NCI-H524 (cell line): Measurements from ENCODE around the gene NUDT16L1.

ENCODE experiments used
- DNase-seq, 2 experiments: peaks; one replicate each; lab custom pipeline; 2025; lab: John Stamatoyannopoulos, UW

The NUDT16L1 gene

DNA sequence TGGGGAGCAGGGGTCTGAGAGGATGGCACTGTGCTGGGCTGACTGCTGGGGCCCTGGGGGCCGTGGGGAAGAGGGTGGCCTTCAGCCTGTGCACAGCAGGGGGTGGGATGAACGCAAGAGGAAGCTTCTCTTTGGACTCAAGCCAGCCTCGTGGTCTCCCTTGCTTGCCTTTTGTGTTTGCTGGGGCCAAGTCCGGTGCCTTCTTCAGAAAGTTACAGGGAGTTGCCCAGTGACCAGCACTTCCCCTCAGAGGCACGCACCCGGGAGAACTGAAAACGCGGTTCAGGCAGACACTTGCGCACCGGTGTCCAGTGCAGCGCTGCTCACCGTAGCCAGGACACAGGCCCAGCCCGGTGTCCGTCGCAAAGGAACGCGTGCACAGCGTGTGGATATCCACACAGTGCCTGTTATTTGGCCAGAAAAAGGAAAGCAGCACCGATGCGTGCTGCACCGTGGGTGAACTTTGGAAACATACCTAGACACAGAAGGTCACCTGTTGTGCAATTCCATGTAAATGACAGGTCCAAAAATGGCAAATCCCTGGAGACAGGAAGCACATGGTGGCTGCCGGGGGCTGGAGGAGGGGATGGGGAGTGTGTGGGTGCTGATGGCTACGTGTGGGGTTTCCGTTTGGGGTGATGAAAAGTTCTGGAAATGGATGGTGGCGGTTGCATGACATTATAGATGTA lies 29.4 kb upstream of the NUDT16L1 start:
- no peak for DNase-seq

DNA sequence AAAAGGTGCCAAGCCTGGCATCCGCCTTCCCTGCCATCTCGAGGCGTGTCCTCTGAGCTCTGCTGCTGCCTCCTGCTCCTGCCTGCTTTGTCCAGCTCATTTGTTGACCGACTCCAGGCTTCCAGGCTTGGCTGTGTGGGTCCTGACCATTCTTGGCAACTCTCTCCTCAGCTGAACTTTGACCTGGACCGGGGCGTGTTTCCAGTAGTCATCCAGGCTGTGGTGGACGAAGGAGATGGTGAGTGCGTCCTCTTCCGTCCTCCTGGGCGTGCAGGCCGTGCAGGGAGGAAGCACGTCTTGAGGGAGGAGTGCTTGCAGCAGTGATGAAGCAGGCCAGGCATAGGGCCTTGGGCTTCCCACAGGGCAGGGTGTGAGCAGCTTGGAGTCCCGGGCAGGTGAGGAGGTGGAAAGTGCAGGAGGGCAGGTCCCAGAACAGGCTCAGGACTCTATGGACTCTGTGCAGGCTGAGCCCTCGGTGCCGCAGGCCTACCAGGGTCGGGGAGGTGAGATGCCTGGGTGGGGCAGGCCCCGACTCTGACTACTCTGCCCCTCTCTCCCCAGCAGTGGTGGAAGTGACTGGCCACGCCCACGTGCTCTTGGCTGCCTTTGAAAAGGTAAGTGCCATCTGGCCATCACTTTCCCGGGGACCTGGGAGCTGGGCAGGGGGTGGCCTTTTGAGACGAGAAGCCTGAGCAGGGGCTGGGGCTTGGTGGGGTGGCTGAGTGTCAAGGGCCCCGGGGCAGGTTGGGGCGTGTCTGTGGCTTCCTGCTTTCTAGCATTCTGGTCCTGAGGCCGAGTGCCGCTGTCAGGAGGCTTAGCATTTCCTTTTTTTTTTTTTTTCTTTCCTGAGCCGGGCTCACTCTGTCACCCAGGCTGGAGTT lies 28.6 kb upstream of the NUDT16L1 start:
- peak; percentile 27 to 66 for DNase-seq

DNA sequence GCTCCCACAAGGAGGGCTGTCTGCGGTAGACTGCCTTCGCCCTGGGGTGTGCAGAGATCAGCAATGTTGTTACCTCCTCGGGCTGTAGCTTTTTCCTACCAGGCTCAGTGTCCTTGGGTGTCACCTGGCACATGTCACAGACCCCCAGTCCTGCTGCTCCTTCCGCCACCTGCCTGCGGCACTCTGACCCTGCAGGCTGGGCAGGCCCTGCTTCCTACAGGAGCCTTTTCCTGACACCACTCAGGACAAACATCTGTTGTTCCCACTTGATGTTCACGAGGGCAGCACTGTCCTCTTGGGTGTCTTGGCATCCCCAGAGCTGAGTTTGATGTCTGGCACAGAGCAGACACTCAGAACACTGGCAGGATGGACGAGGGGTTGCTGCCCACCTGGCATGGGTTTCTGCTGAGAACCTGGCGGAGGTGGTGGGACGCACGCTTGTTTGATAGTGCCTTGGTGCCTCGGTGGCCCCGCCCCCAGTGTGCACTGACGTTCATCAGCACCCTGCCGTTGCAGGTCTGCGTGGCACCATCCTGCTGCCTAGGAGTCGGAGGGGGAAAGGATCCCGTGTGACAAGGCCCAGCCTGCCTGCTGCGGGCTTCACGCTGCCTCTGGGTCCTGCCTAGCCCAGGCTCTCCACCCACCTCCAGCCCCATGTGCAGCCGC lies 26.7 kb upstream of the NUDT16L1 start:
- no peak for DNase-seq

DNA sequence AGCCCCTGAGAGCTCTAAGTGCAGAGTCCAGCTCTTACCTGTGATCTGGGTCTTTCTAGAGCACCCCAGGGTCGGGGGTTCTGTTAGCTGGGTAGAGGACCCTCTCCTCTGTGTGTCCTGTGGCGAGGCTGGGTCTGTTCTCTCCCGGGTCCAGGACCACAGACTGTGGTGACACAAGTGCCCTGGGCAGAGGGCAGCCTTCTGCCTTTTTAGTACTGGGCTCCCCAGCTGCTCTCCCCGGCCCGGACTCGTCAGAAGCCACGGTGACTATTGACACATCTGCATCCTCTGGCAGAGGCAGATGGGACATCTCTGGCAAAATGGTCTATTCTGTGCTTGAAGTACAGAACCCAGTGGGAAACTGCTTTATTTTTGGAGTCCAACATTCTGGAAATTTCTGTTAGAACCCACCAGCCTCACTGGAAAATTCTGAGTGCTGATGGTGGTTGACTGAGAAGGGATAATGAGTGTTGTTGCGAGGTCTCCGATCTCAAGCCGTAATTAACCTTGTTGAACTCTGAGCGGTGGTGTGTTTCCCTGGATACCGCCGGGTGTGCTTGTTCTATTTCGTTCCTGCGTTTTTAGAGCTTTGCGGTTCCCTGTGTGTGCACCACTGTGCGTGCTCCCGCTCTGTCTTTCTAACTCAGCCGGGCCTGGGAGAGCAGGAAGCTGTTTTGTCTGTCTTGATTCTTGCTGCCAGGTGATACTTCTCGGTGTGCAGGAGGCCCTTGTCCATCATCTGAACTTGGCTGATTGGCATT lies 26.0 kb upstream of the NUDT16L1 start:
- DNase-seq: no peak

DNA sequence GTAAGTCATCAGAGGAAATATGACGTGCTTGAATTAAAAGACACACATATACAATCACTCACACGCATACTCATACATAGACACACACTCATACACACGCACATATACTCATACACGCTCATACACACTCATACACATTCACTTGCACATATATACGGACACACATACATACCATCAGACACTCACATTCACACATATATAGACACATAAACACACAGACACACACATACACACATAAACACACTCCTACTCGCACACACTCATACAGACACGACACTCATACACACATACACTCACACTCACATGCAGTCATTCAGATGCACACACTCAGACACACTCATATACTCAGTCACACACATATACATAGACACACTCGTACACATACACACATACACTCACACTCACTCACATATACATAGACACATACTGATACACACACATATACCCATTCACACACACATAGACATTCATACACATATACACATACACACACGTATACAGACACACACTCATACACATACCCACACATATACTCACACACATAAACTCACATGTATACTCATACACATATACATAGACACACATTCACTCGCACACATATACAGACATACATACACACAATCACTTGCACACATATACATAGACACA lies 24.9 kb upstream of the NUDT16L1 start:
- DNase-seq: no peak

DNA sequence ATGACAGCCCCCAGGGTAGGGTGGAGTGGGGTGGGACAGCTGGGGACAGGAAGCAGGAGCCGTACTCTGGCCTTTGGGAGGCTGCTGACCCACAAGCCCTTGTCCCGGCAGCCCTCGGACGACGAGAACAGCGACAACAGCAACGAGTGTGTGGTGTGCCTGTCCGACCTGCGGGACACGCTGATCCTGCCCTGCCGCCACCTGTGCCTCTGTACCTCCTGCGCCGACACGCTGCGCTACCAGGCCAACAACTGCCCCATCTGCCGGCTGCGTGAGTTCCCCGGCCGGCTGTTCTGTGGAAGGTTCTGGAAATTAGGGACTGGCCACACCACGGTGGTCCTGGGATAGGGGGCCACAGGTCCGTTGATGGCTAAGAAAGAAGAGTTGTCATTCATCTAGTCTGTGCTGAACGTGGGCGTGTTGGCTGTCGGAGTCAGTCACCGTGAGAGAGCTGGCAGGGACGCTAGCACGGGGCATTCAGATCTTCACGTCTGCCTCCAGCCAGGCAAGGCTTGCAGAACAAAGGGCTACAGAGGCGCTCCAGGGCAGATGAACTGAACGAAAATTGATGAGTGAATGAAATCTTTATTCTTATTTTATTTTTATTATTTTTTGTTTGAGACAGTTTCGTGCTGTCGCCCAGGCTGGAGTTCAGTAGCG lies 19.8 kb upstream of the NUDT16L1 start:
- no peak for DNase-seq

DNA sequence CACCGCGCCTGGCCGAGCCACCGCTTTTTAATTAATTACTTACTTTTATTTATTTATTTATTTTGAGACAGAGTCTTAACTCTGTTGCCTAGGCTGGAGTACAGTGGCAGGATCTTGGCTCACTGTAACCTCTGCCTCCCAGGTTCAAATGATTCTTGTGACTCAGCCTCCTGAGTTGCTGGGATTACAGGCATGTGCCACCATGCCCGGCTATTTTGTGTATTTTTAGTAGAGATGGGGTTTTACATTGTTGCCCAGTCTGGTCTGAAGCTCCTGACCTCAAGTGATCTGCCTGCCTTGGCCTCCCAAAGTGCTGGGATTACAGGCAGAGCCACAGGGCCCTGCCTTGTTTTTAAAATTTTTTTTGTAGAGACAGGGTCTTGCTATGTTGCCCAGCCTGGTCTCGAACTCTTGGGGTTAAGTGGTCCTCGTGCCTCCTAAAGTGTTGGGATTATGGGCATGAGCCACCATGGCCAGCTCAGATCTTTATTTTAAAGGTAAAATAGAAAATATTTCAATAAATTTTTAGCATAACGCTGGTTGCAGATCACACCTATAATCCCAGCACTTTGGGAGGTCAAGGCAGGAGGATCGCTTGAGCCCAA lies 18.3 kb upstream of the NUDT16L1 start:
- no peak for DNase-seq

DNA sequence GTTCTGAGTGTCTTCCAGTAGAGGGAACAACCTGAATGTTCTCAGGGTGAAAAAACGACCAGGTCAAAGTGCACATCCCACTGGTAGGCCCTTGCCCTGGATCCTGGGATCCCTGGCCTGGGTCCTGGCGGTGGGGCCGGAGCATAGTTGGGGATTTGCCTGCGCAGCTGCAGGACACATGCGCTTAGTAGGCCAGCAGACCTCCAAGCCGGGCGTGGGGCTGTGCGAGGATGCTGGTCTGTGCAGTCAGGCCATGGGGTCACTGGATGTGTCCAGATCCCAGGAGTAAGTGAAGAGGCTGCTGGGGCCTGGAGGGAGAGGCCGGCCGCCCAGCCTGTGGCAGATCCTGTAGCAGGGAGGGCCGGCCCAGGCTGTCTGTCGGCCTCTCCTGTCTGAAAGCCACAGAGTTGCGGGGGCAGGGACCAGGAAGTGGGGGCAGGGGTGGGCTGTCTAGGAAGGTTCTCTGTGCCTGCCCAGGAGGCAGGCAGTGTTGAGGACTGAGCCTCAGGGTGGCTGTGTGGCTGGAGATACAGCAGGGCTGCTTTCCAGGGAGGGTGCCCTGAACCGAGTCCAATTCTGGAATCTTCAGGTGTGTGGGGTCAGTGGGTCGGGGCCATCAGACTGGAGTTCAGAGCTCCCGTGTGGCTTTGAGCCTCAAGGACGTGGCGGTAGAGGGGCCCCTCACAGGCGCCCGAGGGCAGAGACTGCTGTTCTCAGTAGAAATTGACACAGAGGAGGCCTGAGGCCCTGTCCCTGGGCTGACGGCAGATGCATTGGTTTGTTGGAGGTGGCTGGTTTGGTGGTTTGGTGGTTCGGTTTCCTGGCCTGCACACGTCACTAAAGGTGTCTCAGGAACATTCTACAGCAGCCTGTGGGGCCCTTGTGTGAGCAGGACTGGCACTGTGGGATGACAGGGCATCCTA lies 17.2 kb upstream of the NUDT16L1 start:
- DNase-seq: no peak

DNA sequence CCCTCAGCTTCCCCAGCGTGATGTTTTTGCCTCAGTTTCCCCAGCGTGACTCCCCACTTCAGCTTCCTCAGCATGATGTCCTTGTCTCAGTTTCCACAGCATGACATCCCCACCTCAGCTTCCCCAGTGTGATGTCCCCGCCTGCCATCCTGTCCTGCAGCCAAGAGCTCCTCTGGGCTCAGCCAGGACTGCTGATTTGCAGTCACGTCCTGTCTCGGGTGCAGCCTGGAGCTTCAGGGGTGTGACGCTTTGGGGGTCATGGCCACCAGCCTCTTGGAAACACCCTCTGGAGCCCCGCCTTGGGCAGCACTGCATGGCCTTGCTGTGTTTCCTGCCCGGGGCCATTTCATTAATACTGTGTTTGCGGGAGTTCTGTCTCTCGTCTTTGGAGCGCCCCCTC lies 16.5 kb upstream of the NUDT16L1 start:
- DNase-seq: no peak

DNA sequence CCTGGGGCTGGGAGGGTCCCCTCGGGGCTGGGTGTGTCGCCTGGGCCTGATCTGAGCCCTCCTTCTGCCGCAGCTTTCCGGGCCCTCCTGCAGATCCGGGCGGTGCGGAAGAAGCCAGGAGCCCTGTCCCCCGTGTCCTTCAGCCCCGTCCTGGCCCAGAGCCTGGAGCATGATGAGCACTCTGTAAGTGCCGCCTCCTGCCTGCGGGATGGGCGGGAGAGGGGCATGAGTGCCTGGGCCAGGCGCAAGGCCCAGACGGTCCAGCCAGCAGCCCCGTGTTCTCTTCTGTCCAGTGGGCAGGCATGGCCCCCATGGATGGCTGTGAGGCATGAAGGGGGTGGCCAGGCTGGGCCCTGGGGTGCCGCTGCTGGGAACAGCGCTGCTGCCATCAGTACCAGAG lies 16.0 kb upstream of the NUDT16L1 start:
- no peak for DNase-seq

DNA sequence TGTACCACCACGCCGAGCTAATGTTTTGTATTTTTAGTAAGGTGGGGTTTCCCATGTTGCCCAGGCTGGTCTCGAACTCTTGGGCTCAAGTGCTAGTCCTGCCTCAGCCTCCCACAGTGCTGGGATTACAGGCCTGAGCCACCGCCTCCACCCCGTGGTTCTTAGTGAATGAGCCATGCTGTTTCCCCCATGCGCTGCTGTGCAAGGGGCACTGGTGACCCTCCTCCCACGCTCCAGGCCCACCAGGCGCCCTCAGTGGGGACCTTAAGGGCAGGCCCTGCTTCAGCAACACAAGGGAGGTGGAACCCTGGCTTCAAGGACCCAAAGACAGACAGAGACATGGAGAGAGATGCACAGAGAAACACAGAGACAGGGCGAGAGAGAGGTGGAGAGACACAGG lies 15.4 kb upstream of the NUDT16L1 start:
- no peak for DNase-seq

DNA sequence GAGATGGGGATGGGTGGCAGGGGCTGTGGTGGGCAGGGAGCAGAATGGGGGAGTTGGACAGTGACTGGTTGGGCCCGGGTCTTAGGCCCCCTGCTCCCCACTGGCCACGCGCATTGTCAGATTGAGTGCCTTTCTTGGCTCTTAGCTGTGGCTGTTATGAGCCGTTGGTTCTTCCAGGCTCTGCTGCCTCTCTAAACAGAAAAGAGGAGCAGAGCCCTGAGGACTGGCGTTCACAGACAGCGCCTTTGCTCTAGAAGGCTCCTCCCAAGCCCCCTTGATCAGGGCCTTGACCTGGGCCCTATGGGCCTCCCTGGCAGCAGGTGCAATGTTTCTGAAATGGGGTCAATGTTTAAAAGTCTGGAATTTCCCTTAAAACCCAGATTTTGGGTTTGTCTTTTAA lies 14.8 kb upstream of the NUDT16L1 start:
- no peak for DNase-seq

DNA sequence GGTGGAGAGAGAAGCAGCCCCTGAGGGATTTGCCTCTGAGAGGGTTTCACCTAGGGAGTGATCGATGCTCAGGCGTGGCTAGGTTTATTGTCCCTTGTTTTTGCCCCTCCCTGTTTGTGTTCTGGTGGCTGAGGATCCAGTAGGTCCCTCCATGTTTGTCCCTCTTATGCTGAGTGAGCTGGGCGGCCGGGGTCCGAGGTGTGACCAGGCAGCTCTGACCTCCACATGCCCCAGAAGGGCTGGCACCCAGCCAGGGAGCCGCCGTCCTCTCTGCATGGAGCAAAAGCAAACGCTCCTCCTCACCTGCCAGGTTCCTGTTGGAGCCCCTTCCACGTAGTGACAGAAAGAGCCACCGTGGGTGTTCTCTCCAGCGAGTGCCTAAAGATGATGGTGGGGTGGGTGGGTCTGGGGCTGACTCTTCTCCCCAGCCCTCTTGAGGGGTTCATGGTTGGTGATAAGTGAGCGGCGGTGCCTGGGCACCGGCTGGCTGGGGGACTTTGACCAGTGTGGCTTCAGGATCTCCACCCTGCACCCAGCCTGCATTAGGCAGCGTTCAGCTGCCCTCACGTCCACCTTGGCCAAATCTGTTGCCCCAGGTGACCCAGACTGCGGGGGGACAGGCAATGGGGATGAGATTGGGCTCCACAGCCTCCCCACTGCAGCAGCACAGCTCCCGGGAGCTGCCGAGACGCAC lies 14.1 kb upstream of the NUDT16L1 start:
- DNase-seq: no peak

DNA sequence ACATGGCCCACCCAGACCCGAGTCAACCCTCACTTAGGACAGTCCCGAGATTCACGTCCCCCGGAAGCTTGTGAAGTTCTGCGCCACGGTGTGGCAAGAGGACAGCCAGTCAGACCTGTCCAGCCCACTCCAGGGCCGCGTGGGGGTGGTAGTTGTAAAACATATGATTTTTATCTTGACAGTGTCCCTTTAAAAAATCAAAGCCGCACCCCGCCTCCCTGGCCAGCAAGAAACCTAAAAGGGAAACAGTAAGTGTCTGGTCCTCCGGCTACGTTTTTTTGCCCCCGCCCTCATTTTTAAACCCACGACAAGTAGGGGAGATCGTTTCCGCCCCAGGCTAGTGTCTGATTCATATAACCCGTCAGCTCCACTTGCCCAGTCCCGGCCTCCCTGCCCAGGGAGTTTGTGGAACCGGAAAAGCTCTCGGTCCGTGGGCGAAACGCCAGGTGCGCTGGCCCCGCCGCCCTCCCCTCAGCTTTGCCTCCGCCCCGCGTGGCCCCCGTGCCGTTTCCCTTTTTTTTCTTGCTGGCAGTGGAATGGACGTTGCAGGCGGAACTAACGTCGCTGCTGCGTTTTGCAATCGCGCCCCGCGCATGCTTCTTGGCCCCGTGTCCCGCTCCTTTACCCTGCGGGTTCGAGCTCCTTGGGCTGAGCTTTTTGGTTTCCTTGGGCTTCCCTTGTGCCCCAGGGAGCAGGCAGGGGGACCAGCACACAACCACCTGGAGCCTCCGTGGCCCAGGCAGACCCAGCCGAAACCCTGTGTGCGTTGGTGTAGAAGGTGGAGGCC lies 13.3 kb upstream of the NUDT16L1 start:
- no peak for DNase-seq

DNA sequence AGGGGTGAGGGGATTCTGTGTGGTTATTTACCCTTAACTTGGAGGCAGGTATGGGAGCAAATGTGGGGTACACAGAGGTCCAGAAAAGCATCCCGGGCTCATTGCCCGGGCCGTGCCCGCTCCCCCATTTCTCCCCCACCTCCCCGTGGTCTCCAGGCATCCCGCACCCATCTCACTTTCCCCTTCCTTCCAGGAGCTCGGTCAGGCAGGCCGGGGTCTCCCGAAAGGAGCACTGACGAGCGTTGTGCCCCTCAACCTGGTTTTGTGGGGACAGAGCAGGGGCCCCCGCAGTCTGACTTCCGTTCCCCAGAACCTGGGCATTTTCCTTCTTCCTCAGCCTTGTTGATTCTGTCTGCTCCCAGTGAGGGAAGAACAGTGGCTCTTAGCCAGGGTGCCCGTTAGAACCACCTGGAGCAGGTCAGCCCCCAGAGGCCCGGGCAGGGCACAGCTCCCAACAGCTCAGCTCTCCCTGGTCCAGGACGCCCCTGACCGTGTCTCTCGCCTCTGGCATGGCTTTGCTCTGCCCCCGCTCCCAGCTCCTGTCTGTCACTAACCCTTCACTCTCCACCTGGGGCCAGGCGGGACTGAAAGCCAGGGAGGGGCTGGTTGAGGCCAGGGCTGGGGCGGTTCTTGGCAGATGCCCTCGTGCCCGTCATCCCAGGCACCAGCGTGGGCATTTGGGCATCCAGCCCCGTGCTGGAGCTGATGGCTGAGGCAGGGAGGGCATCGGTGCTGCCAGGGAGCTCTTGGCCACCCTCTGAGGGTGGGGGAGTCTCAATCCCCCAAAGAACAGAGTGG lies 12.5 kb upstream of the NUDT16L1 start:
- DNase-seq: no peak

DNA sequence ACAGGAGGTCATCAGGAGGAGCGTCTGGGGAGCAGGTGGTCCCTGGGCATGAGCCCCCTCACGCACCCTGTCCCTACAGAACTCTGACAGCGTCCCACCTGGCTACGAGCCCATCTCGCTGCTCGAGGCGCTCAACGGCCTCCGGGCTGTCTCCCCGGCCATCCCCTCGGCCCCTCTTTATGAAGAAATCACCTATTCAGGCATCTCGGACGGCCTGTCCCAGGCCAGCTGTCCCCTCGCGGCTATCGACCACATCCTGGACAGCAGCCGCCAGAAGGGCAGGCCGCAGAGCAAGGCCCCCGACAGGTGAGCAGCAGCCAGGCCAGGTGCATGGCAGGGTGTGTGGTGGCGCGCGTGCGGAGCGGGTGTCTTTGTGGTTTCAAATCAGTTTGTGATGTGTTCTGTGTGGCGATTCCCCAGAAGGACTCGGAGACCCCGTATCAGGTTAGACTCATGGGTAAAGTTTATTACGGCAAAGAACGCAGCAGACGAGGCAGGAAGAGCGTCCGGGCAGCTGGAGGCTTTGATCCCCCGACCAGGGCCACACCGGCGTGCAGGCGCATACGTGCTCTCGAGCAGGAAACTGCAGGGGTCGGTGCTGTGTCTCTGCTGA lies 11.8 kb upstream of the NUDT16L1 start:
- no peak for DNase-seq

DNA sequence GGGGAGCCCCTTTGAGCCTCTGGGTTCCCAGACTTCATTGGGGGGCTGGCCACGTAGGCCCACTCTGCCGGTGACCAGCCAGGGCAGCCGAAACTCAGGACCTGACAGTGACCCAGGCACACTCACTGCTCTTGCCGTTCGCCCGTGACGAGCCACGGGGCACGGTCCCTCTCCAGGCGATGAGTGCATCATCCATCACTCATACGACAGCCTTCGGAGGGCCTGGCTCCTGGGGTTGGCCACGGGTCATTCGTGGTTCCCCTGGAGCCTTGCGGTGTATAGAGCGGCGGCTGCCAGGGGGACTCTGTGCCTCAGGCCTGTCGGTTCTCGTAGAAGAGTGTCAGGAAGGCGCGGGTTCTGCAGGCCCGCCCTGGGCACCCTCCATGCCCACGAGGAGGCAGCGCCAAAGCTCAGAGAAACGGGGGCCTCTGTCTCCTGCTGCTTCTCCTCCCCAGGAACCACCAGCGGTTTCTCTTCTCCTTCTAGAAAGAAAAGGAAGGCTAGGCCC lies 11.2 kb upstream of the NUDT16L1 start:
- DNase-seq: no peak
